H1 (cell line): Measurements from ENCODE around the gene DUSP10. TPM values are rescaled to one million over a fixed set of nuclear protein-coding genes. Genes with fewer than 3 reads are reported as not detected.

Experiments
- CTCF ChIA-PET: fragments of 300-600 bp; sonication (Branson Sonifier 250); formaldehyde crosslinking; loops from one replicate; lab custom pipeline; 2021; ENCODE audit not compliant: partially characterized antibody; lab: Charles Lee
- POLR2A ChIA-PET: fragments of 300-600 bp; sonication (Branson Sonifier 250); formaldehyde crosslinking; loops from one replicate; lab custom pipeline; 2021; ENCODE audit warnings: inconsistent platforms; ENCODE audit not compliant: partially characterized antibody; lab: Charles Lee
- DNase-seq, 2 experiments: peaks; one replicate each; pipeline versions ENCODE4 v3.0.0 to v3.0.0-alpha.2; 2010 to 2022; ENCODE audit warnings: low spot score in 2 of 2, low read depth in 1 of 2, mixed read lengths in 1 of 2
- FAIRE-seq: peaks from 2 replicates; lab custom pipeline; 2011; peaks lifted over from hg19 to GRCh38; lab: Jason Lieb, UNC
- H2AFZ ChIP-seq: 2 replicates; pipeline ENCODE4 v1.8.1; 2012; ENCODE audit warnings: low read length, inconsistent platforms
- H2AK5ac ChIP-seq: 2 replicates; pipeline ENCODE4 v1.6.1; 2013; ENCODE audit warnings: low read depth, low read length
- H2BK120ac ChIP-seq: replicated peaks from 2 replicates; pipeline ENCODE3; 2013; ENCODE audit warnings: low read depth, low read length, inconsistent platforms
- H2BK12ac ChIP-seq: 2 replicates; pipeline ENCODE4 v1.6.1; 2013; ENCODE audit warnings: low read depth, low read length
- H2BK15ac ChIP-seq: 2 replicates; pipeline ENCODE4 v1.6.1; 2013; ENCODE audit warnings: low read length
- H2BK20ac ChIP-seq: 2 replicates; pipeline ENCODE4 v1.6.1; 2013; ENCODE audit warnings: low read length
- H2BK5ac ChIP-seq: 2 replicates; pipeline ENCODE4 v1.6.1; 2013; ENCODE audit warnings: low read depth, low read length
- H3K14ac ChIP-seq: 2 replicates; pipeline ENCODE4 v1.6.1; 2013; ENCODE audit warnings: inconsistent platforms; ENCODE audit not compliant: insufficient read length
- H3K18ac ChIP-seq: 2 replicates; pipeline ENCODE4 v1.6.1; 2013; ENCODE audit warnings: low read length; ENCODE audit errors: extremely low read depth
- H3K23ac ChIP-seq: 2 replicates; pipeline ENCODE4 v1.6.1; 2013; ENCODE audit warnings: inconsistent platforms; ENCODE audit not compliant: insufficient read length
- H3K23me2 ChIP-seq: 2 replicates; pipeline ENCODE4 v1.6.1; 2013; ENCODE audit warnings: low read depth, low read length
- H3K27ac ChIP-seq: 2 replicates; pipeline ENCODE4 v1.6.1; 2011; ENCODE audit warnings: low read depth, low read length, inconsistent platforms
- H3K27me3 ChIP-seq, 4 experiments: replicated peaks in 1 of 4; 1 replicate in 1 of 4; 2 replicates in 3 of 4; pipeline versions ENCODE4 v1.6.1 to v1.8.1; 2011 to 2013; ENCODE audit warnings: low read length in 3 of 4, mild to moderate bottlenecking in 3 of 4, inconsistent platforms in 2 of 4, mixed read lengths in 2 of 4, moderate library complexity in 1 of 4; ENCODE audit not compliant: control insufficient read depth in 3 of 4, insufficient read depth in 3 of 4; ENCODE audit errors: extremely low read depth in 1 of 4
- H3K36me3 ChIP-seq, 4 experiments: 2 replicates each; pipeline versions ENCODE4 v1.6.1 to v1.8.1; 2011 to 2013; ENCODE audit warnings: mild to moderate bottlenecking in 4 of 4, low read length in 3 of 4, moderate library complexity in 2 of 4, control low read depth in 1 of 4, inconsistent platforms in 1 of 4; ENCODE audit not compliant: insufficient read depth in 4 of 4, control insufficient read depth in 2 of 4
- H3K4ac ChIP-seq: replicated peaks from 2 replicates; pipeline ENCODE3; 2013; ENCODE audit warnings: low read length, low read depth, mixed read lengths, inconsistent platforms; ENCODE audit not compliant: insufficient read length
- H3K4me1 ChIP-seq, 4 experiments: replicated peaks in 1 of 4; 1 replicate in 1 of 4; 2 replicates in 3 of 4; pipeline versions ENCODE4 v1.6.1 to v1.8.1; 2011 to 2013; ENCODE audit warnings: low read length in 3 of 4, inconsistent platforms in 2 of 4, mixed read lengths in 1 of 4; ENCODE audit not compliant: insufficient read depth in 4 of 4, control insufficient read depth in 3 of 4
- H3K4me2 ChIP-seq, 2 experiments: 2 replicates each; pipeline versions ENCODE4 v1.6.1 to v1.8.1; 2011 to 2013; ENCODE audit warnings: low read depth in 2 of 2, low read length in 2 of 2, control low read depth in 1 of 2, inconsistent platforms in 1 of 2, mild to moderate bottlenecking in 1 of 2; ENCODE audit not compliant: insufficient read depth in 1 of 2
- H3K4me3 ChIP-seq, 4 experiments: fragments of 200-600, 300-600 bp in 1 of 4; sonication (generic), shearing (Covaris generic), sonication (Bioruptor Twin) in 1 of 4; 2 replicates each; pipeline versions ENCODE4 v1.5.1 to v1.8.1; 2011 to 2016; ENCODE audit warnings: low read length in 4 of 4, low read depth in 3 of 4, control low read depth in 2 of 4, inconsistent platforms in 2 of 4, mild to moderate bottlenecking in 2 of 4, mixed read lengths in 1 of 4, moderate library complexity in 1 of 4; ENCODE audit not compliant: insufficient read depth in 2 of 4; ENCODE audit errors: extremely low read depth in 1 of 4
- H3K56ac ChIP-seq: replicated peaks from 2 replicates; pipeline ENCODE3; 2013; ENCODE audit warnings: low read depth, mild to moderate bottlenecking, mixed read lengths, low read length, inconsistent platforms; ENCODE audit not compliant: insufficient read length
- H3K79me1 ChIP-seq: 2 replicates; pipeline ENCODE4 v1.6.1; 2013; ENCODE audit warnings: low read depth, low read length, control low read depth
- H3K79me2 ChIP-seq, 2 experiments: 2 replicates each; pipeline versions ENCODE4 v1.6.1 to v1.8.1; 2012 to 2013; ENCODE audit warnings: low read length in 2 of 2, mild to moderate bottlenecking in 2 of 2, inconsistent platforms in 1 of 2; ENCODE audit not compliant: insufficient read depth in 2 of 2, control insufficient read depth in 1 of 2
- H3K9ac ChIP-seq, 4 experiments: replicated peaks in 1 of 4; 1 replicate in 1 of 4; 2 replicates in 3 of 4; pipeline versions ENCODE4 v1.6.1 to v1.8.1; 2011 to 2013; ENCODE audit warnings: low read depth in 3 of 4, low read length in 3 of 4, control low read depth in 2 of 4, mild to moderate bottlenecking in 2 of 4, moderate library complexity in 2 of 4, inconsistent platforms in 1 of 4; ENCODE audit errors: extremely low read depth in 1 of 4
- H3K9me3 ChIP-seq, 2 experiments: 2 replicates each; pipeline versions ENCODE4 v1.6.1 to v1.8.1; 2012 to 2013; ENCODE audit warnings: mild to moderate bottlenecking in 2 of 2, moderate library complexity in 2 of 2, control low read depth in 1 of 2, inconsistent platforms in 1 of 2, low read depth in 1 of 2, low read length in 1 of 2, mixed read lengths in 1 of 2; ENCODE audit not compliant: insufficient read depth in 2 of 2
- H4K20me1 ChIP-seq, 2 experiments: replicated peaks in 1 of 2; 2 replicates each; pipeline versions ENCODE3 to v1.8.1; 2011 to 2013; ENCODE audit warnings: inconsistent platforms in 2 of 2, low read length in 2 of 2, mild to moderate bottlenecking in 1 of 2; ENCODE audit not compliant: insufficient read depth in 2 of 2, control insufficient read depth in 1 of 2
- H4K5ac ChIP-seq: 2 replicates; pipeline ENCODE4 v1.6.1; 2013; ENCODE audit warnings: low read length, low read depth, mixed read lengths, inconsistent platforms; ENCODE audit not compliant: insufficient read length
- H4K8ac ChIP-seq: 2 replicates; pipeline ENCODE4 v1.8.0; 2013; ENCODE audit warnings: mild to moderate bottlenecking, moderate library complexity, low read length, inconsistent platforms; ENCODE audit not compliant: insufficient read depth; ENCODE audit errors: extremely low read depth
- H4K91ac ChIP-seq: replicated peaks from 2 replicates; pipeline ENCODE3; 2013; ENCODE audit warnings: low read length, mixed read lengths, inconsistent platforms; ENCODE audit not compliant: insufficient read length
- BACH1 ChIP-seq: IDR thresholded peaks from 2 replicates; pipeline ENCODE4 v1.6.1; 2012; ENCODE audit warnings: low read length, improper control_type of control experiment
- BRCA1 ChIP-seq: IDR thresholded peaks from 2 replicates; pipeline ENCODE4 v1.6.1; 2012; ENCODE audit warnings: low read depth, low read length, improper control_type of control experiment
- CBX5 ChIP-seq: fragments of 300-800, 300-1000 bp; sonication (generic); IDR thresholded peaks from 2 replicates; pipeline ENCODE4 v1.7.1; 2016; ENCODE audit warnings: antibody characterized with exemption, low read length, low read depth
- GABPA ChIP-seq: IDR thresholded peaks from 2 replicates; pipeline ENCODE4 v1.6.1; 2011; ENCODE audit warnings: mild to moderate bottlenecking, low read length, moderate library complexity, borderline replicate concordance; ENCODE audit not compliant: insufficient read depth
- HDAC2 ChIP-seq, 2 experiments: fragments of 300-600 bp in 1 of 2; sonication (generic) in 1 of 2; IDR thresholded peaks; 2 replicates each; pipeline ENCODE4 v1.6.1; 2011 to 2012; ENCODE audit warnings: low read depth in 2 of 2, low read length in 2 of 2, mild to moderate bottlenecking in 2 of 2, moderate library complexity in 2 of 2, borderline replicate concordance in 1 of 2, inconsistent platforms in 1 of 2
- HDAC6 ChIP-seq: IDR thresholded peaks from one replicate; pipeline ENCODE4 v1.7.1; 2012; ENCODE audit warnings: low read depth, mild to moderate bottlenecking, inconsistent platforms, low read length, moderate library complexity
- NRF1 ChIP-seq: IDR thresholded peaks from 2 replicates; pipeline ENCODE4 v1.6.1; 2011; ENCODE audit warnings: mild to moderate bottlenecking, low read depth, low read length, improper control_type of control experiment
- POLR2AphosphoS5 ChIP-seq: IDR thresholded peaks from 2 replicates; pipeline ENCODE4 v1.6.1; 2011; ENCODE audit warnings: low read depth, low read length
- RBBP5 ChIP-seq: IDR thresholded peaks from 2 replicates; pipeline ENCODE4 v1.7.1; 2012; ENCODE audit warnings: low read depth, mild to moderate bottlenecking, inconsistent platforms, low read length, moderate library complexity, borderline replicate concordance
- SIX5 ChIP-seq: IDR thresholded peaks from 2 replicates; pipeline ENCODE4 v1.6.1; 2011; ENCODE audit warnings: mild to moderate bottlenecking, low read depth, low read length
- TCF12 ChIP-seq: IDR thresholded peaks from 2 replicates; pipeline ENCODE4 v1.6.1; 2011; ENCODE audit warnings: low read depth, mild to moderate bottlenecking, low read length
- YY1 ChIP-seq: IDR thresholded peaks from 2 replicates; pipeline ENCODE4 v1.6.1; 2011; ENCODE audit warnings: low read depth, mild to moderate bottlenecking, low read length
- polyA plus RNA-seq, 7 experiments: library from polyadenylated mRNA; depleted of rRNA in 3 of 7; stranded (reverse) in 5 of 7; unstranded in 2 of 7; fragments of >200 nt in 5 of 7; fragments of 200-250 nt in 2 of 7; gene quantifications; 1 replicate in 5 of 7; 2 replicates in 1 of 7; 4 replicates in 1 of 7; pipeline versions ENCODE4 v1.2.1 to v1.2.3, GENCODE V29; 2011 to 2013; ENCODE audit warnings: missing spikeins in 2 of 7, mixed read lengths in 2 of 7
- total RNA-seq: library from RNA; stranded (reverse); fragmentation: NEBNext Ultra II Directional; extraction: Animal tissue kit (Norgen Biotek cat#: 25700); gene quantifications from 2 replicates; pipeline ENCODE4 v1.2.1, GENCODE V29; 2021
- TF ChIP-seq, protein P1 (sequence below): IDR thresholded peaks from 2 replicates; pipeline ENCODE4 v1.6.1; 2012; ENCODE audit warnings: low read length, inconsistent platforms

The DUSP10 gene
- total and polyA plus RNA-seq, 2 of the 8 experiments (the other 6 are each of a cell fraction or from before 2014, with no cell fraction given): 1.2 TPM

GRCh38 chr1:221732052-221732451 is 9.8 kb downstream of the DUSP10 start:
- H3K14ac ChIP-seq: no peak overlapping the region
- H2AK5ac ChIP-seq: no peak overlapping the region
- H2AFZ ChIP-seq: no peak overlapping the region
- H3K4me3 ChIP-seq: no peak overlapping the region
- no peaks in the 10 kb centered on the region for H3K36me3 ChIP-seq
- no peak overlapping the region for H3K4me2 ChIP-seq
- no peak overlapping the region for H3K23ac ChIP-seq
- no peaks in the 10 kb centered on the region for H3K4me1 ChIP-seq
- FAIRE-seq (no peak), DNase-seq (no peak)
- H3K18ac ChIP-seq: no peak overlapping the region
- H3K4ac ChIP-seq: no peak overlapping the region
- H2BK5ac ChIP-seq: no peak overlapping the region
- no peak overlapping the region for H4K91ac ChIP-seq
- H3K56ac ChIP-seq: no peak overlapping the region
- no peak overlapping the region for H4K8ac ChIP-seq
- no peak overlapping the region for H2BK12ac ChIP-seq
- ChIA-PET POLR2A (interaction anchor here (1.3 kb wide), 1 partner anchor 10 kb away, joined by 3 read pairs; the partner anchor contains the start of gene DUSP10), CTCF (no interaction called here)
- H2BK15ac ChIP-seq: no peak overlapping the region
- no peak overlapping the region for H2BK20ac ChIP-seq
- H3K9ac ChIP-seq: no peak overlapping the region
- H3K27ac ChIP-seq: no peak overlapping the region
- H3K9me3 ChIP-seq: no peaks in the 10 kb centered on the region
- no peaks in the 10 kb centered on the region for H3K79me1 ChIP-seq
- H3K23me2 ChIP-seq: no peaks in the 10 kb centered on the region
- no peaks in the 10 kb centered on the region for H3K79me2 ChIP-seq
- no peaks in the 10 kb centered on the region for H4K20me1 ChIP-seq
- H3K27me3 ChIP-seq: no peaks in the 10 kb centered on the region; a peak in 1 of 7 replicates
- TF ChIP-seq YY1 (no peak), POLR2AphosphoS5 (no peak), GABPA (no peak), HDAC6 (no peak), HDAC2 (IDR thresholded peaks at IDR 0.05; ENCODE audit: borderline replicate concordance in 1 of 2, low read depth in 2 of 2, low read length in 2 of 2) (no peak), RBBP5 (no peak), NRF1 (no peak), BACH1 (no peak), SIX5 (no peak), CBX5 (no peak), BRCA1 (no peak), TCF12 (no peak)
- TF ChIP-seq, protein P1, sequence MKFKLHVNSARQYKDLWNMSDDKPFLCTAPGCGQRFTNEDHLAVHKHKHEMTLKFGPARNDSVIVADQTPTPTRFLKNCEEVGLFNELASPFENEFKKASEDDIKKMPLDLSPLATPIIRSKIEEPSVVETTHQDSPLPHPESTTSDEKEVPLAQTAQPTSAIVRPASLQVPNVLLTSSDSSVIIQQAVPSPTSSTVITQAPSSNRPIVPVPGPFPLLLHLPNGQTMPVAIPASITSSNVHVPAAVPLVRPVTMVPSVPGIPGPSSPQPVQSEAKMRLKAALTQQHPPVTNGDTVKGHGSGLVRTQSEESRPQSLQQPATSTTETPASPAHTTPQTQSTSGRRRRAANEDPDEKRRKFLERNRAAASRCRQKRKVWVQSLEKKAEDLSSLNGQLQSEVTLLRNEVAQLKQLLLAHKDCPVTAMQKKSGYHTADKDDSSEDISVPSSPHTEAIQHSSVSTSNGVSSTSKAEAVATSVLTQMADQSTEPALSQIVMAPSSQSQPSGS: no peak
- H2BK120ac ChIP-seq: no peak overlapping the region
- no peak overlapping the region for H4K5ac ChIP-seq
